GM12878 (cell line): ENCODE measurements around the gene ST13. TPM values are rescaled to one million over a fixed set of nuclear protein-coding genes. Genes with fewer than 3 reads are reported as not detected.
"Not testable (repeated sequence)": the region's sequence is repeated elsewhere in the genome, so short reads cannot be mapped to it uniquely, and the experiment has no call there.

ENCODE experiments used
- ATAC-seq: fragments of 200-7000 bp; cut with Tn5 transposase; 3 replicates; pipeline ENCODE4 v1.9.1; 2020; ENCODE audit warnings: mild to moderate bottlenecking, moderate library complexity
- BruUV-seq: library from RNA; stranded (reverse); fragments of 400-500 nt; replicated peaks from 2 replicates; lab custom pipeline; 2021; lab: Mats Ljungman, UMichigan
- CTCF ChIA-PET: fragments of 300-600 bp; sonication (Branson Sonifier 250); formaldehyde crosslinking; extraction: SDS; loops from one replicate; lab custom pipeline; 2021; ENCODE audit warnings: inconsistent platforms; lab: Yijun Ruan, JAX
- POLR2A ChIA-PET: fragments of 350-600 bp; formaldehyde crosslinking; extraction: SDS; loops from one replicate; lab custom pipeline; 2021; ENCODE audit warnings: inconsistent platforms; lab: Charles Lee
- RAD21 ChIA-PET: fragments of 300-600 bp; sonication (Branson Sonifier 250); formaldehyde crosslinking; loops from one replicate; lab custom pipeline; 2023; ENCODE audit warnings: antibody characterized with exemption; ENCODE audit not compliant: unreplicated experiment; lab: Charles Lee
- SMC1A ChIA-PET: fragments of 300-600 bp; sonication (Branson Sonifier 250); formaldehyde crosslinking; loops from one replicate; lab custom pipeline; 2023; ENCODE audit not compliant: unreplicated experiment, uncharacterized antibody; lab: Charles Lee
- DNase-seq: peaks from one replicate; pipeline ENCODE4 v3.0.0-alpha.2; 2011; ENCODE audit warnings: low read depth, low spot score
- FAIRE-seq: peaks from 3 replicates; lab custom pipeline; 2011; peaks lifted over from hg19 to GRCh38; lab: Jason Lieb, UNC
- H2AFZ ChIP-seq: 2 replicates; pipeline ENCODE4 v1.6.0; 2011; ENCODE audit warnings: low read depth, low read length, control low read depth; ENCODE audit not compliant: control insufficient read depth
- H3K27ac ChIP-seq: 2 replicates; pipeline ENCODE4 v1.5.1; 2011; ENCODE audit warnings: control low read depth; ENCODE audit not compliant: control insufficient read depth, insufficient read depth
- H3K27me3 ChIP-seq, 2 experiments: replicated peaks in 1 of 2; 2 replicates each; pipeline versions ENCODE4 v1.6.0 to v1.6.1; 2011; ENCODE audit warnings: low read length in 1 of 2; ENCODE audit not compliant: control insufficient read depth in 2 of 2, insufficient read depth in 2 of 2
- H3K36me3 ChIP-seq, 2 experiments: 2 replicates each; pipeline ENCODE4 v1.5.1; 2011; ENCODE audit warnings: low read length in 1 of 2; ENCODE audit not compliant: control insufficient read depth in 2 of 2, insufficient read depth in 2 of 2
- H3K4me1 ChIP-seq: 2 replicates; pipeline ENCODE4 v1.6.1; 2011; ENCODE audit warnings: mild to moderate bottlenecking, low read length, moderate library complexity, mixed read lengths; ENCODE audit not compliant: control insufficient read depth, insufficient read depth
- H3K4me2 ChIP-seq: 2 replicates; pipeline ENCODE4 v1.6.0; 2011; ENCODE audit warnings: control low read depth; ENCODE audit not compliant: control insufficient read depth, insufficient read depth
- H3K4me3 ChIP-seq: fragments of 200-600 bp; sonication (generic); 2 replicates; pipeline ENCODE4 v1.5.1; 2016
- H3K79me2 ChIP-seq: 2 replicates; pipeline ENCODE4 v1.6.0; 2011; ENCODE audit warnings: low read length; ENCODE audit not compliant: control insufficient read depth, insufficient read depth
- H3K9ac ChIP-seq: 2 replicates; pipeline ENCODE4 v1.8.0; 2011; ENCODE audit warnings: low read length, control low read depth, mixed read lengths; ENCODE audit not compliant: control insufficient read depth, insufficient read depth
- H3K9me3 ChIP-seq: replicated peaks from 3 replicates; pipeline ENCODE4 v1.5.1; 2011; ENCODE audit warnings: mild to moderate bottlenecking, low read length; ENCODE audit not compliant: control insufficient read depth, insufficient read depth
- H4K20me1 ChIP-seq: 2 replicates; pipeline ENCODE4 v1.6.0; 2011; ENCODE audit not compliant: control insufficient read depth, insufficient read depth
- EZH2 ChIP-seq: IDR thresholded peaks from 2 replicates; pipeline ENCODE4 v1.6.1; 2012; ENCODE audit warnings: low read depth, mild to moderate bottlenecking, control low read depth, inconsistent platforms, low read length, borderline replicate concordance; ENCODE audit not compliant: control insufficient read depth
- IRF4 ChIP-seq: IDR thresholded peaks from 2 replicates; pipeline ENCODE4 v1.6.1; 2011; ENCODE audit warnings: low read depth, low read length
- NBN ChIP-seq: fragments of 450-650 bp; IDR thresholded peaks from 2 replicates; pipeline ENCODE4 v1.6.1; 2016
- WGBS: methylation state at CpG from one replicate; pipeline ENCODE4 v1.1.6; 2016; ENCODE audit warnings: low lambda C conversion rate; ENCODE audit not compliant: insufficient replicate concordance, insufficient coverage; ENCODE audit errors: missing lambda C conversion rate; 5-methylcytosine and 5-hydroxymethylcytosine counted together
- in situ Hi-C: fragments of 300-500 bp; cut with MboI; formaldehyde crosslinking; loops from 9 replicates; pipeline ENCODE4 v1.14.3; 2018; ENCODE audit warnings: mixed read lengths
- intact Hi-C: fragments of 100-400 bp; cut with micrococcal nuclease; formaldehyde crosslinking; loops from one replicate; pipeline ENCODE4 v1.14.2; 2022; ENCODE audit not compliant: unreplicated experiment
- microRNA-seq: library from miRNA; unstranded; fragments of <30 nt; microRNA quantifications from one replicate; pipeline ENCODE4, GENCODE V29; 2018
- polyA plus RNA-seq, 11 experiments: library from polyadenylated mRNA; depleted of rRNA in 4 of 11; unstranded in 6 of 11; stranded (reverse) in 5 of 11; fragments of >200 nt; fragmentation: Nextera tagmentation in 4 of 11; fragmentation: Illumina TruSeq in 1 of 11; extraction: Ambion mirVana in 4 of 11; extraction: Trizol in 1 of 11; gene quantifications; 1 replicate in 1 of 11; 2 replicates in 10 of 11; pipeline versions ENCODE4 v1.2.1 to v1.2.3, GENCODE V29; 2011 to 2016; ENCODE audit warnings: inconsistent platforms in 2 of 11, missing spikeins in 2 of 11, low read depth in 1 of 11
- small RNA-seq: library from RNA; depleted of rRNA; stranded (forward); fragments of <200 nt; gene quantifications from one replicate; pipeline ENCODE3, GENCODE V24; 2014
- total RNA-seq, 4 experiments: library from RNA; depleted of rRNA in 3 of 4; stranded (reverse); fragments of >200 nt in 3 of 4; fragmentation: Illumina TruSeq in 1 of 4; extraction: Trizol in 1 of 4; gene quantifications; 2 replicates each; pipeline versions ENCODE4 v1.2.1 to v1.2.3, GENCODE V29; 2013 to 2021
- TF ChIP-seq, protein P1 (sequence below): fragments of 450-650 bp; IDR thresholded peaks from 2 replicates; pipeline ENCODE4 v1.6.1; 2016; ENCODE audit warnings: mild to moderate bottlenecking

Gene ST13
- total and polyA plus RNA-seq, 10 of the 15 experiments (the other 5 are each of a cell fraction or from before 2014, with no cell fraction given) = 52.5 to 286 (median 181) TPM

GRCh38 chr22:40782521-40782920 is 73.9 kb downstream of the ST13 start (continued):
- TF ChIP-seq, protein P1, sequence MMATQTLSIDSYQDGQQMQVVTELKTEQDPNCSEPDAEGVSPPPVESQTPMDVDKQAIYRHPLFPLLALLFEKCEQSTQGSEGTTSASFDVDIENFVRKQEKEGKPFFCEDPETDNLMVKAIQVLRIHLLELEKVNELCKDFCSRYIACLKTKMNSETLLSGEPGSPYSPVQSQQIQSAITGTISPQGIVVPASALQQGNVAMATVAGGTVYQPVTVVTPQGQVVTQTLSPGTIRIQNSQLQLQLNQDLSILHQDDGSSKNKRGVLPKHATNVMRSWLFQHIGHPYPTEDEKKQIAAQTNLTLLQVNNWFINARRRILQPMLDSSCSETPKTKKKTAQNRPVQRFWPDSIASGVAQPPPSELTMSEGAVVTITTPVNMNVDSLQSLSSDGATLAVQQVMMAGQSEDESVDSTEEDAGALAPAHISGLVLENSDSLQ = no peak
- TF ChIP-seq NBN (no peak), EZH2 (no peak), IRF4 (no peak)

- RAD21 ChIA-PET, in situ Hi-C loops, intact Hi-C loops, H3K4me3 ChIP-seq, ATAC-seq, H3K9me3 ChIP-seq, H3K27ac ChIP-seq, FAIRE-seq, DNase-seq, BruUV-seq, H2AFZ ChIP-seq, H3K9ac ChIP-seq, H3K4me1 ChIP-seq, SMC1A ChIA-PET, H3K79me2 ChIP-seq, H3K27me3 ChIP-seq, H4K20me1 ChIP-seq, H3K4me2 ChIP-seq: not testable (repeated sequence)
- peaks cover 2 to 14% of the 10 kb centered on the region in 2 experiments for H3K36me3 ChIP-seq
- CTCF ChIA-PET = interaction anchor here (0.6 kb wide), 1 partner anchor 23 kb away, joined by 3 read pairs; no protein-coding TSS in a partner anchor
- 99% methylated on average over 14 of the region's 14 CpGs for WGBS
- POLR2A ChIA-PET = interaction anchor here (0.6 kb wide), 1 partner anchor 53 kb away, joined by 4 read pairs; no protein-coding TSS in a partner anchor
Observed at GRCh38 chr22:40781749-40782148, 74.7 kb downstream of the ST13 start.

Small RNA genes within 50 kb of the gene (microRNA-seq; reads per million reads assigned to microRNA genes)
- 6.8 reads per million, percentile 36 among the genes with 10 or more reads in this experiment for gene MIR4766

Small RNA genes within 50 kb of the gene (small RNA-seq; reads per million reads assigned to genes)
- gene JTBP1 (not detected), gene MIR4766 (0.82 reads per million, percentile 25 among the genes with 10 or more reads in this experiment)

Other genes starting within 250 kb of the ST13 start
- 27.2 and 27.5 TPM in 2 replicates for gene MRTFA, start 219.9 kb downstream of the ST13 start, total RNA-seq (2014; rRNA removed)
- 9.5 and 11.3 TPM in 2 replicates for gene MRTFA, start 219.9 kb downstream of the ST13 start, total RNA-seq (2014; rRNA removed; fragmentation: Illumina TruSeq; extraction: Trizol)
- 58.6 and 63.9 TPM in 2 replicates for gene MRTFA, start 219.9 kb downstream of the ST13 start, total RNA-seq (2021)
- 4.1 and 4.3 TPM in 2 replicates for gene MRTFA, start 219.9 kb downstream of the ST13 start, polyA plus RNA-seq (2011; rRNA removed)
- gene MRTFA, start 219.9 kb downstream of the ST13 start, polyA plus RNA-seq (2014; fragmentation: Illumina TruSeq; extraction: Trizol) = 14.1 and 17.0 TPM in 2 replicates
- gene MRTFA, start 219.9 kb downstream of the ST13 start, polyA plus RNA-seq (2014; fragmentation: Nextera tagmentation; extraction: Ambion mirVana) = 1 to 10 TPM; 2.0 to 2.6 TPM
- gene MRTFA, start 219.9 kb downstream of the ST13 start, polyA plus RNA-seq (2014; rRNA removed) = 18.9 and 25.9 TPM in 2 replicates
- 10 to 100 TPM; 29.1 to 29.6 TPM for gene MRTFA, start 219.9 kb downstream of the ST13 start, polyA plus RNA-seq (2016; fragmentation: Nextera tagmentation; extraction: Ambion mirVana)
- not detected in 2 replicates for gene MCHR1, start 177.2 kb downstream of the ST13 start, total RNA-seq (2014; rRNA removed)
- gene MCHR1, start 177.2 kb downstream of the ST13 start, total RNA-seq (2014; rRNA removed; fragmentation: Illumina TruSeq; extraction: Trizol) = not detected in 2 replicates
- not detected in 2 replicates for gene MCHR1, start 177.2 kb downstream of the ST13 start, total RNA-seq (2021)
- not detected in 2 replicates for gene MCHR1, start 177.2 kb downstream of the ST13 start, polyA plus RNA-seq (2011; rRNA removed)
- gene MCHR1, start 177.2 kb downstream of the ST13 start, polyA plus RNA-seq (2014; fragmentation: Illumina TruSeq; extraction: Trizol) = not detected in 2 replicates
- gene MCHR1, start 177.2 kb downstream of the ST13 start, polyA plus RNA-seq (2014; fragmentation: Nextera tagmentation; extraction: Ambion mirVana) = not detected
- gene MCHR1, start 177.2 kb downstream of the ST13 start, polyA plus RNA-seq (2014; rRNA removed) = not detected in 2 replicates
- not detected for gene MCHR1, start 177.2 kb downstream of the ST13 start, polyA plus RNA-seq (2016; fragmentation: Nextera tagmentation; extraction: Ambion mirVana)
- 42.0 and 48.6 TPM in 2 replicates for gene SLC25A17, start 37.3 kb downstream of the ST13 start, total RNA-seq (2014; rRNA removed)
- 42.2 and 43.6 TPM in 2 replicates for gene SLC25A17, start 37.3 kb downstream of the ST13 start, total RNA-seq (2014; rRNA removed; fragmentation: Illumina TruSeq; extraction: Trizol)
- 46.3 TPM in 2 replicates for gene SLC25A17, start 37.3 kb downstream of the ST13 start, total RNA-seq (2021)
- gene SLC25A17, start 37.3 kb downstream of the ST13 start, polyA plus RNA-seq (2011; rRNA removed) = 67.9 and 82.0 TPM in 2 replicates
- 49.3 and 56.7 TPM in 2 replicates for gene SLC25A17, start 37.3 kb downstream of the ST13 start, polyA plus RNA-seq (2014; fragmentation: Illumina TruSeq; extraction: Trizol)
- 100 to 1,000 TPM in 1 of 2 experiments, 10 to 100 TPM in 1; 77.7 to 113 TPM for gene SLC25A17, start 37.3 kb downstream of the ST13 start, polyA plus RNA-seq (2014; fragmentation: Nextera tagmentation; extraction: Ambion mirVana)
- gene SLC25A17, start 37.3 kb downstream of the ST13 start, polyA plus RNA-seq (2014; rRNA removed) = 33.4 and 37.5 TPM in 2 replicates
- 10 to 100 TPM; 76.6 to 77.7 TPM for gene SLC25A17, start 37.3 kb downstream of the ST13 start, polyA plus RNA-seq (2016; fragmentation: Nextera tagmentation; extraction: Ambion mirVana)
- gene XPNPEP3, start 509 bp upstream of the ST13 start, total RNA-seq (2014; rRNA removed) = 9.1 and 9.3 TPM in 2 replicates
- gene XPNPEP3, start 509 bp upstream of the ST13 start, total RNA-seq (2014; rRNA removed; fragmentation: Illumina TruSeq; extraction: Trizol) = 10.4 and 12.1 TPM in 2 replicates
- gene XPNPEP3, start 509 bp upstream of the ST13 start, total RNA-seq (2021) = 18.3 and 19.9 TPM in 2 replicates
- gene XPNPEP3, start 509 bp upstream of the ST13 start, polyA plus RNA-seq (2011; rRNA removed) = 14.6 and 16.1 TPM in 2 replicates
- gene XPNPEP3, start 509 bp upstream of the ST13 start, polyA plus RNA-seq (2014; fragmentation: Illumina TruSeq; extraction: Trizol) = 9.5 and 10.2 TPM in 2 replicates
- gene XPNPEP3, start 509 bp upstream of the ST13 start, polyA plus RNA-seq (2014; fragmentation: Nextera tagmentation; extraction: Ambion mirVana) = 1 to 10 TPM; 6.7 to 7.5 TPM
- gene XPNPEP3, start 509 bp upstream of the ST13 start, polyA plus RNA-seq (2014; rRNA removed) = 9.8 and 12.8 TPM in 2 replicates
- 10 to 100 TPM; 11.3 to 12.0 TPM for gene XPNPEP3, start 509 bp upstream of the ST13 start, polyA plus RNA-seq (2016; fragmentation: Nextera tagmentation; extraction: Ambion mirVana)
- not detected in 2 replicates for gene DNAJB7, start 5.5 kb upstream of the ST13 start, total RNA-seq (2014; rRNA removed)
- not detected in 2 replicates for gene DNAJB7, start 5.5 kb upstream of the ST13 start, total RNA-seq (2014; rRNA removed; fragmentation: Illumina TruSeq; extraction: Trizol)
- not detected in 2 replicates for gene DNAJB7, start 5.5 kb upstream of the ST13 start, total RNA-seq (2021)
- not detected in 2 replicates for gene DNAJB7, start 5.5 kb upstream of the ST13 start, polyA plus RNA-seq (2011; rRNA removed)
- gene DNAJB7, start 5.5 kb upstream of the ST13 start, polyA plus RNA-seq (2014; fragmentation: Illumina TruSeq; extraction: Trizol) = not detected in 2 replicates
- under 1 TPM; 0.03 to 0.04 TPM for gene DNAJB7, start 5.5 kb upstream of the ST13 start, polyA plus RNA-seq (2014; fragmentation: Nextera tagmentation; extraction: Ambion mirVana)
- gene DNAJB7, start 5.5 kb upstream of the ST13 start, polyA plus RNA-seq (2014; rRNA removed) = not detected in 2 replicates
- under 1 TPM; 0.54 to 0.70 TPM for gene DNAJB7, start 5.5 kb upstream of the ST13 start, polyA plus RNA-seq (2016; fragmentation: Nextera tagmentation; extraction: Ambion mirVana)
- 114 and 117 TPM in 2 replicates for gene RBX1, start 94.7 kb upstream of the ST13 start, total RNA-seq (2014; rRNA removed)
- gene RBX1, start 94.7 kb upstream of the ST13 start, total RNA-seq (2014; rRNA removed; fragmentation: Illumina TruSeq; extraction: Trizol) = 71.2 and 79.4 TPM in 2 replicates
- gene RBX1, start 94.7 kb upstream of the ST13 start, total RNA-seq (2021) = 87.9 and 91.1 TPM in 2 replicates
- 203 and 251 TPM in 2 replicates for gene RBX1, start 94.7 kb upstream of the ST13 start, polyA plus RNA-seq (2011; rRNA removed)
- 110 TPM in 2 replicates for gene RBX1, start 94.7 kb upstream of the ST13 start, polyA plus RNA-seq (2014; fragmentation: Illumina TruSeq; extraction: Trizol)
- 100 to 1,000 TPM; 449 to 468 TPM for gene RBX1, start 94.7 kb upstream of the ST13 start, polyA plus RNA-seq (2014; fragmentation: Nextera tagmentation; extraction: Ambion mirVana)
- 142 and 164 TPM in 2 replicates for gene RBX1, start 94.7 kb upstream of the ST13 start, polyA plus RNA-seq (2014; rRNA removed)
- gene RBX1, start 94.7 kb upstream of the ST13 start, polyA plus RNA-seq (2016; fragmentation: Nextera tagmentation; extraction: Ambion mirVana) = 100 to 1,000 TPM; 391 to 402 TPM
- gene EP300, start 236.0 kb upstream of the ST13 start, total RNA-seq (2014; rRNA removed) = 19.6 and 25.3 TPM in 2 replicates
- 18.2 and 19.0 TPM in 2 replicates for gene EP300, start 236.0 kb upstream of the ST13 start, total RNA-seq (2014; rRNA removed; fragmentation: Illumina TruSeq; extraction: Trizol)
- 46.8 and 48.5 TPM in 2 replicates for gene EP300, start 236.0 kb upstream of the ST13 start, total RNA-seq (2021)
- gene EP300, start 236.0 kb upstream of the ST13 start, polyA plus RNA-seq (2011; rRNA removed) = 9.6 and 14.0 TPM in 2 replicates
- gene EP300, start 236.0 kb upstream of the ST13 start, polyA plus RNA-seq (2014; fragmentation: Illumina TruSeq; extraction: Trizol) = 38.8 and 55.7 TPM in 2 replicates
- gene EP300, start 236.0 kb upstream of the ST13 start, polyA plus RNA-seq (2014; fragmentation: Nextera tagmentation; extraction: Ambion mirVana) = 10 to 100 TPM in 1 of 2 experiments, 1 to 10 TPM in 1; 5.5 to 11.6 TPM
- 23.0 and 23.2 TPM in 2 replicates for gene EP300, start 236.0 kb upstream of the ST13 start, polyA plus RNA-seq (2014; rRNA removed)
- 10 to 100 TPM; 24.0 to 25.2 TPM for gene EP300, start 236.0 kb upstream of the ST13 start, polyA plus RNA-seq (2016; fragmentation: Nextera tagmentation; extraction: Ambion mirVana)